ENCODE data around the gene SVIL.
"Not testable (repeated sequence)": the region's sequence is repeated elsewhere in the genome, so short reads cannot be mapped to it uniquely, and the experiment has no call there.

SVIL gene

GRCh38 chr10:29491918-29492317 is 142.9 kb downstream of the SVIL start:
- DNase-seq (ENCODE audit: low read depth in 1 of 2, low spot score in 1 of 2) = no peak

GRCh38 chr10:29490781-29491280 is 143.9 kb downstream of the SVIL start:
- DNase-seq (ENCODE audit: low read depth in 1 of 2, low spot score in 1 of 2) = not testable (repeated sequence)

GRCh38 chr10:29488471-29488870 is 146.3 kb downstream of the SVIL start:
- not testable (repeated sequence) for DNase-seq (ENCODE audit: low read depth in 1 of 2, low spot score in 1 of 2)

DNA sequence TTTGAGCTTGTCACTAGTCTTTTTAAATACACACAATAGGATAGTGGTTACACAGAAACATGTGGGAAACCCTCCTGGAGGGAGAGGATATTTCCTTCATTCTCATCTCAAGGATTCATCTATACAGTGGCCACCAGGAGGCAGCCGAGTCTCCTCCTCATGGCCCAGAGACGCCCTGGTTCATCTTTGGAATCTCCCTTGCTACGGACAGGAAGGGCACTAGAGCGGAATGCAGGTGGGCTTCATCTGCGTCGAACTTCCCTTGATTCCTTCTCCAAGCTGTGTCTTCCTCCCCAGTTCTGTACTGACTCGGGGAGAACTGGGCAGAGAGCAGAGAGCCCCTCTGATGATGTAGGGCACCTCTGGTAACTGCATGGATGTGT is 146.9 kb downstream of the SVIL start:
- DNase-seq (ENCODE audit: low read depth in 1 of 2, low spot score in 1 of 2) = not testable (repeated sequence)

DNA sequence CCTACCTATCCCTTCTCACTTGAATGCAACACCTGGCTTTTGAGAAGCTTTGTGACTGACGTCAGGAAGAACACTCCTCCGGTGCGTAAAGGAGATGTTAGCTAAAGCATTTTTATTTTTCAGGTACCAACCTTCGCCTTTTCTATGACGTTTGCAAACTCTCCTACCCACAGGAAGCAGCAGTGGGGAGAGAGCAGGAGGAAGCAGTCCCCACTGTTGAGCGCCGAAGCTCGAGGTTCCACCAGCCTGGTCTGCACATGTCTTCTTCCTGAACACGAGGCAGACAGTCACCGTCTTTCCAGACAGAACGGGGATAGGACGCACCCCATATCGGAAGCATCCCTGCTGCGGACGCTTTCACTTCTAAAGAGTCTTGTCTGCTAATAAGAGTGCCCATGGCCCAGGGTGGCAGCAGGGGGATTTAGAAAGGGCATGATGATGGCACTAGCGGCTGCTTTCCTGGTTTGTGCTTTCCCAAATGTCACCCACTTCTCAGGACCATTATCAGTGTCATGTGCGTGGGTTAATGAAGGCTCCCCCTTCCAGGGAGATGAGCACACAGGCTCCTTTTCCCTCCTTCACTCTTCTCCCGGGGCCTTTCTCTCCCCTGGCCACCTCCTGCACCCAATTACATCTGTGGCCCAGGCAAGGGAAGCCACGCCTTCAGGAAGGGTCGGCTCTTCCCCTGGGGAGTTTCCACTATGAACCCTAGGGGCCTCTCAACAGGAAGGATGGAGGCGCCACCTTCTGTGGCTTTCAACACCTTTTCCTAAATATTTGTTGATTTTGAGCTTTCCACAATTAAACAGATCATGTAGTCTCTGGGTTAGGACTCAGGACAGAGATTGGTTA is 147.5 kb downstream of the SVIL start:
- not testable (repeated sequence) for DNase-seq (ENCODE audit: low read depth in 1 of 2, low spot score in 1 of 2)

- no peak for DNase-seq (ENCODE audit: low read depth in 1 of 2, low spot score in 1 of 2)
These were observed 148.3 kb downstream of the SVIL start for GRCh38 chr10:29486433-29486832.

- not testable (repeated sequence) for DNase-seq (ENCODE audit: low read depth in 1 of 2, low spot score in 1 of 2)
These were observed 150.1 kb downstream of the SVIL start for GRCh38 chr10:29484677-29485076.

GRCh38 chr10:29482591-29483431 is 152.0 kb downstream of the SVIL start:
- DNase-seq (ENCODE audit: low read depth in 1 of 2, low spot score in 1 of 2) = peak in 1 of 2 donors; percentile 1

DNA sequence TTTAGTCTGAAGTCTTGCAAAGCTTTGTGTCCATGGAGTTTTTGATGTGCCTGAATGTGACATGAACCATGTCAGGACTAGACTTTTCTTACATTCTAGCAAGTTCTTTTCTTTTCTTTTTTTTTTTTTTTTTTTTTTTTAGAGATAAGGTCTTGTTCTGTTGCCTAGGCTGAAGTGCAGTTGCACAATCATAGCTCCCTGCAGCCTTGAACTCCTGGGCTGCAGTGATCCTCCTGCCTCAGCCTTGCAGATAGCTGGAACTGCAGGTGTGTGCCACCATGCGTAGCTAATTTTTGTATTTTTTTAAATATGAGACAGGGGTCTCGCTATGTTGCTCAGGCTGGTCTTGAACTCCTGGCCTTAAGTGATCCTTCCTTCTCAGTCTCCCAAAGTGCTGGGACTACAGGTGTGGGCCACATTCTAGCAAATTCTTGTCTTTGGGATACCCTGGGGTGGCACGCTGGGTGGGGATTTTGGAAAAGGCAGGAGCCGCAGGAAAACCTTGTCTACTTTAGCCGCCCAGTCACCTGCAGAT is 152.8 kb downstream of the SVIL start:
- DNase-seq (ENCODE audit: low read depth in 1 of 2, low spot score in 1 of 2) = no peak

GRCh38 chr10:29479981-29480954 is 154.5 kb downstream of the SVIL start:
- DNase-seq (ENCODE audit: low read depth in 1 of 2, low spot score in 1 of 2) = no peak

DNA sequence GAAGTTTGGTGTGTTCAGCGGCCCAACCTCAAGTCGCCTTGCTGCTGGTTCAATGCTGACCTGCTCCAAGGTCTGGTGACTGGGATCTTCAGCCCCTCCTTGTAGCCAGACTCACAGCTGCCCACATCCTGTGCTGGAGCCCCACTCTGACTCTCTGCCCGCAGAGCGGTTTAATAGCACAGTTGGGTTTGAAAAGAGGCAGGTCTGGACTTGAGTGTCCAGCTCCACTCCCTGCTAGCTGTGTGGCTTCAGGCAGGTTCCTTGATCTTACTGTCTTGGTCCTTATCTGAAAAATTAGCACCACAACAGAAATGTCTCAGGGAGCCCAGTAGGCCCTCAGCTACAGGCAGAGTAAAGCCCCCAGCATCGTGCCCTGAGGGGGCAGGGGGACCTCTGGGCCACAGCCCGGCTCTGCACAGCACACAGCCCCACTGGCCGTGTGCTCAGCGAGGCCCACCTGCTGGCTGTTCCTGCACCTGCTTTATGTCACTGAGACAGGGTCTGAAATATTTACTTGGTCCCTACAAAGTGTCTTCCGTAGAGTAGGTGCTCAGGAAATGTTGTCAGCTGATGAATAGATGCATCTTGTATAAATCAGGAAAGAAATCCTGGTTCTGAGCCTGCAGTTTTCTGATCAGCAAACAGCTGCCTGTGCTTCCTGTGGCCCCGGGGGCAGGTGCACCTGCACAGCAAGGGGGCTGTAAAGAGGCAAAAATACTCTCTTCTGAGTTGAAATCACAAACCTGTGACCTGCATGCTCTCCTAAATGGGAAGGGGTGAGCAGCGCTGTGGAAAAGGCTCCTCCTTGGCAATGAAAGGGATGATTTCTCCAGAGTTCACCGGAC is 155.5 kb downstream of the SVIL start:
- no peak for DNase-seq (ENCODE audit: low read depth in 1 of 2, low spot score in 1 of 2)

- no peak for DNase-seq (ENCODE audit: low read depth in 1 of 2, low spot score in 1 of 2)
These were observed 161.2 kb downstream of the SVIL start for GRCh38 chr10:29473406-29474100.

DNA sequence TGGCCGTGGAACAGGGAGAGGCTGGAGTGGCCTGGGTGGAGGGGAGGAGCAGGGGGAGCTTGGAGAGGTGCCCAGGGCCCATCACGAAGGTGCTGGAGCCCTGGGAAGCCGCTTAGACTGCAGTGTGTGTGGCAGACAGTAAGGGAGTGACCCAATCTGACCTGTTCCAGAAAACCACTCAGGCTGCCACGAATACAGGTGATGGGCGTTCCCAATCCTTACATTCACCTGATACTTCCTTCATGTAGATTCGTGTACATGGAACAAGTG is 161.7 kb downstream of the SVIL start:
- no peak for DNase-seq (ENCODE audit: low read depth in 1 of 2, low spot score in 1 of 2)

- DNase-seq (ENCODE audit: low read depth in 1 of 2, low spot score in 1 of 2) = no peak
These were observed 162.3 kb downstream of the SVIL start for GRCh38 chr10:29472301-29473086.

- no peak for DNase-seq (ENCODE audit: low read depth in 1 of 2, low spot score in 1 of 2)
These were observed 163.3 kb downstream of the SVIL start for GRCh38 chr10:29471544-29471859.

GRCh38 chr10:29470843-29471543 is 163.8 kb downstream of the SVIL start:
- DNase-seq (ENCODE audit: low read depth in 1 of 2, low spot score in 1 of 2) = no peak

DNA sequence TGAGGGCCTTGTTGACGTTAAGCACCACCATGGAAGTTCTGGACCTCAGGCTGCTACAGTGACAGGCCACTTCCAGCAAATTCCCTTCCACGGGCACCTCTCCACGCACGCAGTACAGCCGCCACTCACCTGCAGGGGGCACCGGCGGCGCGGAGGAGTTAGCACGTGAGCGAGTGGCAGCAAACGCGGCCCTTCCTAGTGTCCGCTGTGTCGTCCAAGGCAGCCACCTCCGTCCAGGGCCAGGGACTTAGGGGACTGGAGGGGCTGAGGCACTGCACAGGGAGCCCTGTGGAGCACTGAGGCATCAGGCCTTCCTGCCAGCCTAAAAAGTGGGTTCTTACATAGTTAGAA is 164.4 kb downstream of the SVIL start:
- no peak for DNase-seq (ENCODE audit: low read depth in 1 of 2, low spot score in 1 of 2)
